K562 (cell line): ENCODE results near the gene KRTAP10-12. TPM values are rescaled to one million over a fixed set of nuclear protein-coding genes. Genes with fewer than 3 reads are reported as not detected.

ENCODE experiments used
- ATAC-seq: fragments of 200-7000 bp; cut with Tn5 transposase; 3 replicates; pipeline ENCODE4 v1.9.1; 2020; ENCODE audit warnings: moderate library complexity
- BruUV-seq: library from RNA; stranded (reverse); fragments of 400-500 nt; replicated peaks from 2 replicates; lab custom pipeline; 2021; lab: Mats Ljungman, UMichigan
- CTCF ChIA-PET: fragments of 300-600 bp; formaldehyde crosslinking; extraction: SDS; loops from one replicate; lab custom pipeline; 2021; ENCODE audit warnings: low intra/inter-chr PET ratio; lab: Yijun Ruan, JAX
- POLR2A ChIA-PET: fragments of 300-600, 350-650 bp; sonication (Branson Sonifier 250); formaldehyde crosslinking; extraction: SDS; loops from one replicate; lab custom pipeline; 2021; ENCODE audit warnings: antibody characterized with exemption, inconsistent platforms; lab: Yijun Ruan, JAX
- DNase-seq, 4 experiments: peaks; one replicate each; pipeline versions ENCODE4 v3.0.0 to v3.0.0-alpha.2; 2011 to 2018; ENCODE audit warnings: low spot score in 3 of 4, mixed read lengths in 3 of 4; ENCODE audit errors: extremely low read depth in 1 of 4
- FAIRE-seq: peaks from 2 replicates; lab custom pipeline; 2011; peaks lifted over from hg19 to GRCh38; lab: Jason Lieb, UNC
- H2AFZ ChIP-seq: 2 replicates; pipeline ENCODE4 v1.6.0; 2011; ENCODE audit warnings: low read depth, low read length, control low read depth, inconsistent platforms
- H3K27ac ChIP-seq: fragments of 200-600 bp; 3 replicates; pipeline ENCODE4 v1.8.0; 2011; ENCODE audit warnings: low read depth, mild to moderate bottlenecking, control low read depth, inconsistent platforms, low read length, moderate library complexity, mixed read lengths; ENCODE audit errors: extremely low read depth
- H3K27me3 ChIP-seq, 2 experiments: fragments of 300-600 bp in 1 of 2; 2 replicates in 1 of 2; 3 replicates in 1 of 2; pipeline versions ENCODE4 v1.6.0 to v1.8.0; 2011; ENCODE audit warnings: inconsistent platforms in 2 of 2, low read length in 2 of 2, mild to moderate bottlenecking in 1 of 2, mixed read lengths in 1 of 2, moderate library complexity in 1 of 2; ENCODE audit not compliant: control insufficient read depth in 2 of 2, insufficient read depth in 2 of 2
- H3K36me3 ChIP-seq: fragments of 300-600 bp; 3 replicates; pipeline ENCODE4 v1.8.0; 2011; ENCODE audit warnings: mild to moderate bottlenecking, low read length, inconsistent platforms; ENCODE audit not compliant: control insufficient read depth, insufficient read depth
- H3K4me1 ChIP-seq, 2 experiments: fragments of 200-600 bp in 1 of 2; replicated peaks in 1 of 2; 2 replicates in 1 of 2; 3 replicates in 1 of 2; pipeline versions ENCODE4 v1.5.1 to v1.8.0; 2011; ENCODE audit warnings: inconsistent platforms in 2 of 2, low read length in 2 of 2, mild to moderate bottlenecking in 1 of 2, mixed read lengths in 1 of 2, moderate library complexity in 1 of 2; ENCODE audit not compliant: control insufficient read depth in 2 of 2, insufficient read depth in 2 of 2
- H3K4me2 ChIP-seq: 2 replicates; pipeline ENCODE4 v1.6.1; 2011; ENCODE audit warnings: low read length, control low read depth, inconsistent platforms, mixed read lengths; ENCODE audit not compliant: insufficient read depth
- H3K4me3 ChIP-seq: fragments of 200-600 bp; sonication (generic), shearing (Covaris generic); 2 replicates; pipeline ENCODE4 v1.5.1; 2016; ENCODE audit warnings: control low read depth, inconsistent platforms
- H3K79me2 ChIP-seq: fragments of 200-600 bp; 3 replicates; pipeline ENCODE4 v1.8.0; 2011; ENCODE audit warnings: low read length, inconsistent platforms; ENCODE audit not compliant: control insufficient read depth, insufficient read depth
- H3K9ac ChIP-seq, 2 experiments: 2 replicates each; pipeline versions ENCODE4 v1.6.0 to v1.6.1; 2011; ENCODE audit warnings: low read depth in 2 of 2, low read length in 2 of 2, control low read depth in 1 of 2, inconsistent platforms in 1 of 2, mild to moderate bottlenecking in 1 of 2, mixed read lengths in 1 of 2; ENCODE audit not compliant: insufficient read depth in 1 of 2
- H3K9me1 ChIP-seq: one replicate; pipeline ENCODE4 v1.6.0; 2011; ENCODE audit warnings: inconsistent platforms, mild to moderate bottlenecking, low read length, moderate library complexity; ENCODE audit not compliant: control insufficient read depth, insufficient read depth
- H3K9me3 ChIP-seq: replicated peaks from 2 replicates; pipeline ENCODE4 v1.5.1; 2011; ENCODE audit warnings: low read depth, low read length, inconsistent platforms; ENCODE audit not compliant: control insufficient read depth, insufficient read depth
- H4K20me1 ChIP-seq: replicated peaks from 2 replicates; pipeline ENCODE4 v1.6.1; 2011; ENCODE audit warnings: low read length, inconsistent platforms, mixed read lengths; ENCODE audit not compliant: control insufficient read depth, insufficient read depth
- BRCA1 ChIP-seq, 2 experiments: fragments of 450-650 bp in 1 of 2; sonication (generic) in 1 of 2; formaldehyde crosslinking in 1 of 2; IDR thresholded peaks; 2 replicates each; pipeline versions ENCODE4 v1.5.0 to v1.6.1; 2017 to 2020; ENCODE audit warnings: mild to moderate bottlenecking in 1 of 2, missing genetic modification reagents in 1 of 2
- CBFB ChIP-seq: sonication (generic); formaldehyde crosslinking; IDR thresholded peaks from 2 replicates; pipeline ENCODE4 v1.4.0; 2020; ENCODE audit warnings: mild to moderate bottlenecking, missing genetic modification reagents
- ESRRB ChIP-seq: fragments of 250-450 bp; sonication (Bioruptor Pico); IDR thresholded peaks from 2 replicates; pipeline ENCODE4 v1.5.0; 2020; ENCODE audit warnings: mild to moderate bottlenecking, moderate library complexity, borderline replicate concordance
- HNRNPLL ChIP-seq: fragments of 200-400 bp; formaldehyde crosslinking; IDR thresholded peaks from 2 replicates; pipeline ENCODE4 v1.6.1; 2017; ENCODE audit warnings: low read length, low read depth, mild to moderate bottlenecking; ENCODE audit not compliant: poor library complexity, severe bottlenecking
- MNT ChIP-seq, 2 experiments: fragments of 450-650 bp; conservative IDR thresholded peaks; 2 replicates each; pipeline ENCODE4 v1.6.1; 2017; ENCODE audit warnings: mild to moderate bottlenecking in 2 of 2, moderate library complexity in 2 of 2
- MTA1 ChIP-seq: fragments of 450-650 bp; IDR thresholded peaks from 2 replicates; pipeline ENCODE4 v1.6.1; 2017; ENCODE audit warnings: borderline replicate concordance
- NFE2L1 ChIP-seq: fragments of 450-650 bp; IDR thresholded peaks from 2 replicates; pipeline ENCODE4 v1.6.1; 2016; ENCODE audit warnings: missing genetic modification characterization, low read depth, mild to moderate bottlenecking, missing compliant biosample characterization, moderate library complexity, borderline replicate concordance
- TCF3 ChIP-seq: sonication (generic); formaldehyde crosslinking; IDR thresholded peaks from 2 replicates; pipeline ENCODE4 v1.4.0; 2020; ENCODE audit warnings: mild to moderate bottlenecking, missing genetic modification reagents
- ZNF12 ChIP-seq: sonication (generic); formaldehyde crosslinking; IDR thresholded peaks from 2 replicates; pipeline ENCODE4 v1.4.0; 2020; ENCODE audit warnings: mild to moderate bottlenecking, missing genetic modification reagents
- ZNF239 ChIP-seq: fragments of 250-450 bp; sonication (Bioruptor Pico); IDR thresholded peaks from 2 replicates; pipeline ENCODE4 v1.4.0; 2020; ENCODE audit warnings: mild to moderate bottlenecking
- WGBS: fragments of 100-300 bp; shearing (Covaris generic); methylation state at CpG from one replicate; pipeline ENCODE4 v1.1.6; 2016; ENCODE audit warnings: low coverage, mixed read lengths; ENCODE audit not compliant: insufficient coverage; ENCODE audit errors: missing lambda C conversion rate; 5-methylcytosine and 5-hydroxymethylcytosine counted together
- in situ Hi-C: fragments of 300-500 bp; cut with MboI; formaldehyde crosslinking; loops from 4 replicates; pipeline ENCODE4 v1.15.0; 2018; ENCODE audit warnings: inconsistent platforms, mixed read lengths
- intact Hi-C: fragments of 100-400 bp; cut with micrococcal nuclease; formaldehyde crosslinking; loops from 2 replicates; pipeline ENCODE4 v1.14.2; 2022
- polyA plus RNA-seq, 8 experiments: library from polyadenylated mRNA; depleted of rRNA in 4 of 8; stranded (reverse) in 5 of 8; unstranded in 3 of 8; fragments of >200 nt; fragmentation: Nextera tagmentation in 2 of 8; fragmentation: Illumina TruSeq in 1 of 8; extraction: Ambion mirVana in 2 of 8; extraction: Trizol in 1 of 8; gene quantifications; 2 replicates each; pipeline versions ENCODE4 v1.2.1 to v1.2.3, GENCODE V29; 2011 to 2014; ENCODE audit warnings: inconsistent platforms in 1 of 8, missing spikeins in 1 of 8
- total RNA-seq, 7 experiments: library from RNA; depleted of rRNA in 6 of 7; stranded (reverse); fragments of >200 nt in 6 of 7; fragmentation: Illumina TruSeq in 2 of 7; extraction: Trizol in 2 of 7; gene quantifications; 2 replicates each; pipeline versions ENCODE4 v1.2.1 to v1.2.3, GENCODE V29; 2011 to 2021; ENCODE audit warnings: low replicate concordance in 1 of 7

Gene KRTAP10-12
- total and polyA plus RNA-seq, 9 of the 15 experiments (the other 6 are each of a cell fraction or from before 2014, with no cell fraction given) = not detected

- H3K9ac ChIP-seq = no peak overlapping the region
- no peak for DNase-seq
- no peaks in the 10 kb centered on the region for H3K36me3 ChIP-seq
- 3% methylated on average over 11 of the region's 11 CpGs for WGBS
- in situ Hi-C loops = no loop called here
- no TSS peak for BruUV-seq
- 0 out of 2 replicates have a peak, but pooled peaks cover 2% of the 10 kb centered on the region for H4K20me1 ChIP-seq
- no peaks in the 10 kb centered on the region for H3K9me1 ChIP-seq
- H3K79me2 ChIP-seq = no peaks in the 10 kb centered on the region
- TF ChIP-seq HNRNPLL = no peak
- no peak for TF ChIP-seq BRCA1 (IDR thresholded peaks at IDR 0.05)
- no peak for TF ChIP-seq BRCA1 (CRISPR knock-in tag; IDR thresholded peaks at IDR 0.05)
- no peak for TF ChIP-seq ZNF239
- TF ChIP-seq ZNF12 (CRISPR knock-in tag) = no peak
- no peak for TF ChIP-seq NFE2L1 (tag)
- no peak for TF ChIP-seq MNT (conservative IDR thresholded peaks at IDR 0.05)
- no peak for TF ChIP-seq CBFB
- TF ChIP-seq ESRRB (CRISPR knock-in tag) = no peak
- no peak for TF ChIP-seq MTA1
- TF ChIP-seq TCF3 (CRISPR knock-in tag) = no peak
- TF ChIP-seq, all 486 proteins: peak for 0
- Histone ChIP-seq H3K4me1 (peaks cover 0 to 6% of the 10 kb centered on the region in 2 experiments; a peak in 2 of 5 replicates), H3K4me3 (no peak overlapping the region), H3K9me3 (no peaks in the 10 kb centered on the region), H2AFZ (no peak overlapping the region), H3K4me2 (no peak overlapping the region), H3K27me3 (peaks cover 9 to 36% of the 10 kb centered on the region in 2 experiments), H3K27ac (no peak overlapping the region)
- POLR2A ChIA-PET = interaction anchor here (1.6 kb wide), 1 partner anchor 10 kb away, joined by 4 read pairs; no protein-coding TSS in a partner anchor
- FAIRE-seq (no peak), ATAC-seq (no peak)
- intact Hi-C loops = no loop called here
- CTCF ChIA-PET = no interaction called here
Measured at GRCh38 chr21:44681152-44681551, 15.8 kb upstream of the KRTAP10-12 start.
